OCI-LY3 (cell line): Measurements from ENCODE around the gene PTPRN2.

Source experiments
- EZH2phosphoT487 ChIP-seq: fragments of 200-600 bp; shearing (Covaris generic); IDR thresholded peaks from 2 replicates; pipeline ENCODE4 v1.6.1; 2018; ENCODE audit warnings: antibody characterized with exemption, mixed run types, low read depth
- TF ChIP-seq, protein P1 (sequence below): fragments of 200-600, 300-600 bp; sonication (generic); IDR thresholded peaks from 2 replicates; pipeline ENCODE4 v1.5.1; 2014; ENCODE audit warnings: antibody characterized with exemption, low read length, low read depth

DNA sequence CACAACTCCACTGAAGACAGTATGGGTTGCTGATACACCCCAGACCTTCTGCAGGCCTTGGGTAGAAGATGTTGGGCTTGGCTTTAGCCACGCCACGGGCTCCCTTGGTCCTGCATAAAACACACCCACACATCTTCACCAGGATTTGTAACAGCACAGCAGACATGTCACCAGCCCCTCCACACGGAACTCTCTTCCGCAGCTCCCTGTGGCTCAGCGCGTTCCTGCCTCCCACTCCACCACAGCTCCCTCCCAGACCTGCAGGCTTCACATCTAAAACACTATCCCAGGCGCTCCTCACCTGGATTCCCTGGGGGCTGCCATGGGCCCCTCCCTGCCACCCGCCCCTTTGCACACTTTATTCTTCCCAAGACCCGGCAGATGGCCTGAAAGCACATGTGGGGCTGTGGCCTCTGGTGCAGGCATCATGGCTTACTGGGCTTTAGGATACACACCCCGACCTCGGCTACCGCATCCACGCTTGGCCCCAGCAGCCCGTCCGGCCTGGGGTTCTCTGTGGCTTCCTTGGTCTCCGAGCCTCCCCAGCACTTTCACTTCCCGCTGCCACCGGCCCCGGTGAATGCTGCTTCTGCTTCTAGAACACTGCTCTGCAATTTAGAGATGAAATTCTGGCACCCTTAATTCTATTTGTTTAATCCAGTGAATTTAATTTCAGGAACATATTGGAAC, 818.0 kb downstream of the PTPRN2 start:
- TF ChIP-seq, protein P1, sequence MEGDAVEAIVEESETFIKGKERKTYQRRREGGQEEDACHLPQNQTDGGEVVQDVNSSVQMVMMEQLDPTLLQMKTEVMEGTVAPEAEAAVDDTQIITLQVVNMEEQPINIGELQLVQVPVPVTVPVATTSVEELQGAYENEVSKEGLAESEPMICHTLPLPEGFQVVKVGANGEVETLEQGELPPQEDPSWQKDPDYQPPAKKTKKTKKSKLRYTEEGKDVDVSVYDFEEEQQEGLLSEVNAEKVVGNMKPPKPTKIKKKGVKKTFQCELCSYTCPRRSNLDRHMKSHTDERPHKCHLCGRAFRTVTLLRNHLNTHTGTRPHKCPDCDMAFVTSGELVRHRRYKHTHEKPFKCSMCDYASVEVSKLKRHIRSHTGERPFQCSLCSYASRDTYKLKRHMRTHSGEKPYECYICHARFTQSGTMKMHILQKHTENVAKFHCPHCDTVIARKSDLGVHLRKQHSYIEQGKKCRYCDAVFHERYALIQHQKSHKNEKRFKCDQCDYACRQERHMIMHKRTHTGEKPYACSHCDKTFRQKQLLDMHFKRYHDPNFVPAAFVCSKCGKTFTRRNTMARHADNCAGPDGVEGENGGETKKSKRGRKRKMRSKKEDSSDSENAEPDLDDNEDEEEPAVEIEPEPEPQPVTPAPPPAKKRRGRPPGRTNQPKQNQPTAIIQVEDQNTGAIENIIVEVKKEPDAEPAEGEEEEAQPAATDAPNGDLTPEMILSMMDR: no peak
- TF ChIP-seq EZH2phosphoT487: no peak
